Endothelial cell of umbilical vein (primary cell): Measurements from ENCODE around the gene TOM1L2. TPM values are rescaled to one million over a fixed set of nuclear protein-coding genes. Genes with fewer than 3 reads are reported as not detected.

ENCODE experiments used
- BruUV-seq: library from RNA; stranded (reverse); fragments of 400-500 nt; replicated peaks from 2 replicates; lab custom pipeline; 2021; lab: Mats Ljungman, UMichigan
- CTCF ChIA-PET: fragments of 300-600, 350-600 bp; sonication (Branson Sonifier 250); formaldehyde crosslinking; loops from one replicate; lab custom pipeline; 2021; ENCODE audit warnings: antibody characterized with exemption, inconsistent platforms; lab: Charles Lee
- POLR2A ChIA-PET: fragments of 300-600, 350-600 bp; sonication (Branson Sonifier 250); formaldehyde crosslinking; loops from one replicate; lab custom pipeline; 2021; ENCODE audit warnings: antibody characterized with exemption, inconsistent platforms; lab: Charles Lee
- DNase-seq: peaks from one replicate; pipeline ENCODE4 v3.0.0-alpha.2; 2011; ENCODE audit warnings: low read depth, low spot score
- FAIRE-seq: peaks from 2 replicates; lab custom pipeline; 2011; peaks lifted over from hg19 to GRCh38; lab: Jason Lieb, UNC
- H2AFZ ChIP-seq: 2 replicates; pipeline ENCODE4 v1.6.0; 2012; ENCODE audit warnings: low read depth, low read length, control low read depth, inconsistent platforms
- H3K27ac ChIP-seq: 2 replicates; pipeline ENCODE4 v1.5.1; 2011; ENCODE audit warnings: low read depth, mild to moderate bottlenecking, control low read depth, low read length, moderate library complexity; ENCODE audit not compliant: insufficient read depth
- H3K27me3 ChIP-seq, 2 experiments: 2 replicates each; pipeline versions ENCODE4 v1.6.0 to v1.6.1; 2011; ENCODE audit warnings: low read length in 2 of 2, mixed read lengths in 1 of 2; ENCODE audit not compliant: control insufficient read depth in 2 of 2, insufficient read depth in 2 of 2
- H3K36me3 ChIP-seq, 2 experiments: 2 replicates in 1 of 2; 3 replicates in 1 of 2; pipeline ENCODE4 v1.5.1; 2011; ENCODE audit warnings: low read length in 2 of 2, mild to moderate bottlenecking in 1 of 2, moderate library complexity in 1 of 2; ENCODE audit not compliant: control insufficient read depth in 2 of 2, insufficient read depth in 2 of 2; ENCODE audit errors: extremely low read depth in 1 of 2
- H3K4me1 ChIP-seq: 3 replicates; pipeline ENCODE4 v1.5.1; 2011; ENCODE audit warnings: mild to moderate bottlenecking, low read length; ENCODE audit not compliant: control insufficient read depth, insufficient read depth; ENCODE audit errors: extremely low read depth
- H3K4me2 ChIP-seq: 2 replicates; pipeline ENCODE4 v1.6.1; 2011; ENCODE audit warnings: low read length, control low read depth, mixed read lengths; ENCODE audit not compliant: insufficient read depth
- H3K4me3 ChIP-seq, 3 experiments: fragments of 200-600 bp in 1 of 3; sonication (generic), shearing (Covaris generic) in 1 of 3; replicated peaks in 1 of 3; 2 replicates each; pipeline ENCODE4 v1.5.1; 2011 to 2016; ENCODE audit warnings: control low read depth in 3 of 3, low read length in 3 of 3, mild to moderate bottlenecking in 2 of 3, inconsistent platforms in 1 of 3, low read depth in 1 of 3, moderate library complexity in 1 of 3; ENCODE audit not compliant: insufficient read depth in 1 of 3
- H3K79me2 ChIP-seq: 2 replicates; pipeline ENCODE4 v1.6.0; 2012; ENCODE audit warnings: low read length, inconsistent platforms; ENCODE audit not compliant: control insufficient read depth, insufficient read depth
- H3K9ac ChIP-seq: replicated peaks from 2 replicates; pipeline ENCODE3; 2011; ENCODE audit warnings: low read length, control low read depth; ENCODE audit not compliant: insufficient read depth; ENCODE audit errors: extremely low read depth
- H3K9me1 ChIP-seq: replicated peaks from 3 replicates; pipeline ENCODE4 v1.6.0; 2011; ENCODE audit warnings: mild to moderate bottlenecking, low read length; ENCODE audit not compliant: control insufficient read depth, insufficient read depth; ENCODE audit errors: extremely low read depth
- H3K9me3 ChIP-seq: replicated peaks from 2 replicates; pipeline ENCODE4 v1.5.1; 2012; ENCODE audit warnings: low read length, inconsistent platforms; ENCODE audit not compliant: control insufficient read depth, insufficient read depth
- H4K20me1 ChIP-seq: replicated peaks from 2 replicates; pipeline ENCODE3; 2011; ENCODE audit warnings: mild to moderate bottlenecking, low read length; ENCODE audit not compliant: control insufficient read depth, insufficient read depth; ENCODE audit errors: extremely low read depth
- EZH2 ChIP-seq: IDR thresholded peaks from 2 replicates; pipeline ENCODE4 v1.6.1; 2012; ENCODE audit warnings: borderline replicate concordance, low read depth, mild to moderate bottlenecking, moderate library complexity, low read length, inconsistent platforms; ENCODE audit not compliant: severe bottlenecking
- FOS ChIP-seq: IDR thresholded peaks from 2 replicates; pipeline ENCODE4 v1.6.1; 2011; ENCODE audit warnings: mild to moderate bottlenecking, low read length, moderate library complexity, borderline replicate concordance; ENCODE audit not compliant: insufficient read depth
- GATA2 ChIP-seq: IDR thresholded peaks from 2 replicates; pipeline ENCODE4 v1.7.0; 2011; ENCODE audit warnings: low read depth, mild to moderate bottlenecking, moderate library complexity, mixed read lengths, low read length; ENCODE audit not compliant: insufficient read length, insufficient read depth
- JUN ChIP-seq: IDR thresholded peaks from 2 replicates; pipeline ENCODE4 v1.6.1; 2011; ENCODE audit warnings: borderline replicate concordance, low read depth; ENCODE audit not compliant: insufficient read length, insufficient read depth
- MYC ChIP-seq: IDR thresholded peaks from one replicate; pipeline ENCODE4 v1.6.1; 2011; ENCODE audit warnings: mild to moderate bottlenecking, low read depth, low read length
- POLR2A ChIP-seq: IDR thresholded peaks from 2 replicates; pipeline ENCODE4 v1.6.1; 2012; ENCODE audit warnings: low read depth, mild to moderate bottlenecking, control low read depth, low read length
- POLR2AphosphoS5 ChIP-seq: IDR thresholded peaks from 2 replicates; pipeline ENCODE4 v1.6.1; 2012; ENCODE audit warnings: low read depth, mild to moderate bottlenecking, control low read depth, low read length, moderate library complexity; ENCODE audit not compliant: insufficient read depth
- dilution Hi-C: fragments of 300-500 bp; cut with MboI; formaldehyde crosslinking; loops from one replicate; pipeline ENCODE4 v1.15.0; 2019; ENCODE audit warnings: low sequenced_read_pairs; ENCODE audit not compliant: extremely low pct_ligation_motif_present
- intact Hi-C: fragments of 100-400 bp; cut with micrococcal nuclease; formaldehyde crosslinking; loops from one replicate; pipeline ENCODE4 v1.10.0; 2022
- polyA plus RNA-seq, 4 experiments: library from polyadenylated mRNA; depleted of rRNA in 3 of 4; stranded (reverse) in 3 of 4; unstranded in 1 of 4; fragments of >200 nt; gene quantifications; 2 replicates each; pipeline versions ENCODE4 v1.2.1 to v1.2.3, GENCODE V29; 2011 to 2012; ENCODE audit warnings: missing spikeins in 1 of 4
- total RNA-seq: library from RNA; stranded (reverse); gene quantifications from 2 replicates; pipeline ENCODE4 v1.2.3, GENCODE V29; 2021
- TF ChIP-seq, protein P1 (sequence below): IDR thresholded peaks from 2 replicates; pipeline ENCODE4 v1.6.1; 2011; ENCODE audit not compliant: insufficient read depth, insufficient read length
- TF ChIP-seq, protein P2 (sequence below), 2 donors: IDR thresholded peaks; 1 replicate in 1 of 2; 2 replicates in 1 of 2; pipeline ENCODE4 v1.5.1; 2011; ENCODE audit warnings: low read length in 2 of 2, mild to moderate bottlenecking in 2 of 2, moderate library complexity in 2 of 2, control low read depth in 1 of 2, inconsistent platforms in 1 of 2, low read depth in 1 of 2; ENCODE audit not compliant: insufficient read depth in 1 of 2; ENCODE audit errors: extremely low read depth in 1 of 2

The TOM1L2 gene
- total and polyA plus RNA-seq, 2 donors (not counting 3 experiments of a cell fraction or from before 2014, with no cell fraction given): 31.7 to 37.6 TPM

DNA sequence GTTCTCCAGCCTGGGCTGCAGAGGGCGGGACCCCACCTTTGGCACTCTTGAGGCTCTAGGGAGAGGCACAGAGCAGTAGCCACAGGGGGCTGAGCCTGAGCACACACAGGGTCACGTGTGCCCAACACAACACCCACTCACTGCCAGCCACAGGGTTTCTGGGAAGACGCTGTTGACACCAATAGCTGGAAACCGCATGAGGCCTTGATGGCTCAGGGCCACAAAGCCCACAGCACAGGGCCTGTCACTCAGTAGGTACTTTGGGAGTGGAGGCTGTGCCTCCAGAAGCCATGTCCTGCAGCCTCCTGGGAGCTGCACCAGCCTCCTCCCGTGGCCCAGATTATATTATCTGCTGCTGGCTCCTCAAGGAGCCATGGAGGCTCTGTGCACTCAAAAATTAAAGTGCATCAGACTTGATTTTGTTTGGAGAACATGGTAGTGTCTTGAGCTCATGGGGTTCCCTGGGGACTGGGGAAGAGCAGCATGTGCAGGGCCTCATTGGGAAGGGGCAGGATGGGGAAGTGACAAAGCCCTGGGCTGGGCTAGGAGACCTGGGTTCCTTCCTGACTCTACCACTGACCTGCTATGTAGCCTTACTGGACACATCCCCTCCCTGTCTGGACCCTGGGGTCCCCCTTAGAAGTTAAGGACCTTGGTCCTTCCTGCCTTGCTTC lies 122.9 kb downstream of the TOM1L2 start:
- Histone ChIP-seq H3K4me3 (no peak overlapping the region), H3K9me1 (no peaks in the 10 kb centered on the region), H3K27ac (no peak overlapping the region), H3K36me3 (peaks cover 0 to 7% of the 10 kb centered on the region in 2 experiments), H3K9ac (no peak overlapping the region), H3K4me1 (peaks cover 7% of the 10 kb centered on the region), H4K20me1 (no peaks in the 10 kb centered on the region), H3K9me3 (no peaks in the 10 kb centered on the region), H3K4me2 (no peak overlapping the region), H3K27me3 (no peaks in the 10 kb centered on the region), H3K79me2 (no peaks in the 10 kb centered on the region), H2AFZ (no peak overlapping the region)
- DNase-seq (no peak), FAIRE-seq (no peak)
- BruUV-seq: no TSS peak
- POLR2A ChIA-PET: no interaction called here
- intact Hi-C loops: no loop called here
- dilution Hi-C loops: no loop called here
- TF ChIP-seq MYC (no peak), POLR2AphosphoS5 (no peak)
- CTCF ChIA-PET: interaction anchor here (0.8 to 4.9 kb wide), 6 partner anchors 8 to 70 kb away, joined by 3 to 23 read pairs (median 4); no protein-coding TSS in a partner anchor

DNA sequence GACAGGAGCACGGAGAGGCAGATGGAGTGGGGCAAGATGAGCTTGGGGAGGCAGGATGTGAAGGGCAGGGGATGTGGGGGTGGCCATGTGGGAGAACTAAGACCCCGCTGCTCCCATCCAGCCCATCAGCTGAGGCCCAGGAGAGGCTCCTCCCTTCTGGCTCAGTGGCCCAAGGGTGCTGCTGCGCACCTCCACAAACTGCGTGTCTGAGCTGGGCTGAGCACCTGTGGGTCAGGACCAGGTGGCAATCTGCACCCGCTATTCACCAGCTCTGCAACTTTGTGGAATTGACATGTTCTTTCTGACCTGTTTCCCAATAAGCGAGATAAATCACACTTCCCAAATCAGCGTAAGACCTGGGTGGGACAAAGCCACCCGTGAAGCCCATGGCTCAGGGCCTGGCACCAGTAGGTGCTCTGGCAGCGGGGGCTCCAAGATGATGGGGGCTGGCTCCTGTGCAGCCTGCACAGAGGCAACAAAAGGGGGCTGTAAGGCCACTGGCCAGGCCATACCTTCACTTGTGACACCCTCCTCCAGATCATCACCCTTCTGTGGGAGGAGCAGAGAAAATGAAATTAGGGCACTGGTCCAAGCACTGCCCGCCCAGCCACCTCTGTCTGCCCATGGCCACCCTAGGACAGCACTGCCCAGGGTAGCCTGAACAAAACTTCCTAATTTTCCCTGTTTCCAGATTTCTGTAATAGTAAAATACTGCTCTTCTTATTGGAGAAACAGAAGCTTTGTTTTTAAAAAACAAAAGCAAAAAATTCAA lies 123.7 kb downstream of the TOM1L2 start:
- no peaks in the 10 kb centered on the region for H3K9me3 ChIP-seq
- intact Hi-C loops: no loop called here
- H3K36me3 ChIP-seq: peaks cover 0 to 7% of the 10 kb centered on the region in 2 experiments
- CTCF ChIA-PET: interaction anchor here (1.0 to 4.9 kb wide), 2 partner anchors 12 to 28 kb away, joined by 3 to 23 read pairs; no protein-coding TSS in a partner anchor
- H4K20me1 ChIP-seq: no peaks in the 10 kb centered on the region
- no peaks in the 10 kb centered on the region for H3K79me2 ChIP-seq
- H3K4me1 ChIP-seq: peaks cover 7% of the 10 kb centered on the region
- H3K27ac ChIP-seq: no peak overlapping the region
- FAIRE-seq (no peak), DNase-seq (no peak)
- dilution Hi-C loops: no loop called here
- H3K27me3 ChIP-seq: no peaks in the 10 kb centered on the region
- TF ChIP-seq POLR2AphosphoS5 (no peak), JUN (no peak), GATA2 (no peak), POLR2A (no peak), MYC (no peak), EZH2 (no peak), FOS (no peak)
- TF ChIP-seq, protein P1, sequence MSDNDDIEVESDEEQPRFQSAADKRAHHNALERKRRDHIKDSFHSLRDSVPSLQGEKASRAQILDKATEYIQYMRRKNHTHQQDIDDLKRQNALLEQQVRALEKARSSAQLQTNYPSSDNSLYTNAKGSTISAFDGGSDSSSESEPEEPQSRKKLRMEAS: no peak
- TF ChIP-seq, protein P2, sequence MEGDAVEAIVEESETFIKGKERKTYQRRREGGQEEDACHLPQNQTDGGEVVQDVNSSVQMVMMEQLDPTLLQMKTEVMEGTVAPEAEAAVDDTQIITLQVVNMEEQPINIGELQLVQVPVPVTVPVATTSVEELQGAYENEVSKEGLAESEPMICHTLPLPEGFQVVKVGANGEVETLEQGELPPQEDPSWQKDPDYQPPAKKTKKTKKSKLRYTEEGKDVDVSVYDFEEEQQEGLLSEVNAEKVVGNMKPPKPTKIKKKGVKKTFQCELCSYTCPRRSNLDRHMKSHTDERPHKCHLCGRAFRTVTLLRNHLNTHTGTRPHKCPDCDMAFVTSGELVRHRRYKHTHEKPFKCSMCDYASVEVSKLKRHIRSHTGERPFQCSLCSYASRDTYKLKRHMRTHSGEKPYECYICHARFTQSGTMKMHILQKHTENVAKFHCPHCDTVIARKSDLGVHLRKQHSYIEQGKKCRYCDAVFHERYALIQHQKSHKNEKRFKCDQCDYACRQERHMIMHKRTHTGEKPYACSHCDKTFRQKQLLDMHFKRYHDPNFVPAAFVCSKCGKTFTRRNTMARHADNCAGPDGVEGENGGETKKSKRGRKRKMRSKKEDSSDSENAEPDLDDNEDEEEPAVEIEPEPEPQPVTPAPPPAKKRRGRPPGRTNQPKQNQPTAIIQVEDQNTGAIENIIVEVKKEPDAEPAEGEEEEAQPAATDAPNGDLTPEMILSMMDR (IDR thresholded peaks at IDR 0.05; ENCODE audit: extremely low read depth in 1 of 2, insufficient read depth in 1 of 2, low read depth in 1 of 2, low read length in 2 of 2): no peak
- no peak overlapping the region for H3K9ac ChIP-seq
- H3K9me1 ChIP-seq: no peaks in the 10 kb centered on the region
- no peak overlapping the region for H3K4me3 ChIP-seq
- H2AFZ ChIP-seq: no peak overlapping the region
- H3K4me2 ChIP-seq: no peak overlapping the region
- POLR2A ChIA-PET: interaction anchor here (0.9 kb wide), 1 partner anchor 12 kb away, joined by 3 read pairs; the partner anchor contains the start of gene SREBF1
- BruUV-seq: no TSS peak
